SK-N-SH (cell line): ENCODE measurements around the gene PMP22.

Experiments
- CHD2 ChIP-seq: fragments of 150-350 bp; IDR thresholded peaks from 2 replicates; pipeline ENCODE4 v1.6.1; 2018; ENCODE audit warnings: low read length; ENCODE audit not compliant: partially characterized antibody
- EP300 ChIP-seq, 2 experiments: IDR thresholded peaks; 2 replicates each; pipeline versions ENCODE4 v1.4.0 to v1.6.1; 2012; ENCODE audit warnings: borderline replicate concordance in 1 of 2, low read depth in 1 of 2, low read length in 1 of 2
- MXI1 ChIP-seq: IDR thresholded peaks from 2 replicates; pipeline ENCODE4 v1.6.1; 2012; ENCODE audit warnings: mild to moderate bottlenecking, low read depth, low read length, improper control_type of control experiment
- POLR2AphosphoS5 ChIP-seq: IDR thresholded peaks from 2 replicates; pipeline ENCODE4 v1.6.1; 2012; ENCODE audit warnings: low read depth, low read length
- RAD21 ChIP-seq: IDR thresholded peaks from 2 replicates; pipeline ENCODE4 v1.6.1; 2012; ENCODE audit warnings: mild to moderate bottlenecking, low read length
- RCOR1 ChIP-seq: fragments of 150-350 bp; IDR thresholded peaks from 2 replicates; pipeline ENCODE4 v1.6.1; 2017; ENCODE audit warnings: antibody characterized with exemption, low read length
- SIN3A ChIP-seq: IDR thresholded peaks from 2 replicates; pipeline ENCODE4 v1.6.1; 2012; ENCODE audit warnings: low read depth, mild to moderate bottlenecking, low read length, moderate library complexity, borderline replicate concordance
- YY1 ChIP-seq: IDR thresholded peaks from 2 replicates; pipeline ENCODE4 v1.4.0; 2012; ENCODE audit warnings: low read depth, mild to moderate bottlenecking
- TF ChIP-seq, protein P1 (sequence below): fragments of 200-600 bp; sonication (generic); IDR thresholded peaks from 2 replicates; pipeline ENCODE4 v1.6.1; 2017; ENCODE audit warnings: antibody characterized with exemption, mild to moderate bottlenecking, moderate library complexity
- TF ChIP-seq, protein P2 (sequence below): fragments of 150-350 bp; IDR thresholded peaks from 2 replicates; pipeline ENCODE4 v1.6.1; 2016; ENCODE audit warnings: mild to moderate bottlenecking, low read depth, low read length
- TF ChIP-seq, protein P3 (sequence below): IDR thresholded peaks from 2 replicates; pipeline ENCODE4 v1.4.0; 2012; ENCODE audit warnings: low read depth, borderline replicate concordance
- TF ChIP-seq, protein P4 (sequence below): IDR thresholded peaks from 2 replicates; pipeline ENCODE4 v1.4.0; 2012; ENCODE audit warnings: low read depth, borderline replicate concordance

DNA sequence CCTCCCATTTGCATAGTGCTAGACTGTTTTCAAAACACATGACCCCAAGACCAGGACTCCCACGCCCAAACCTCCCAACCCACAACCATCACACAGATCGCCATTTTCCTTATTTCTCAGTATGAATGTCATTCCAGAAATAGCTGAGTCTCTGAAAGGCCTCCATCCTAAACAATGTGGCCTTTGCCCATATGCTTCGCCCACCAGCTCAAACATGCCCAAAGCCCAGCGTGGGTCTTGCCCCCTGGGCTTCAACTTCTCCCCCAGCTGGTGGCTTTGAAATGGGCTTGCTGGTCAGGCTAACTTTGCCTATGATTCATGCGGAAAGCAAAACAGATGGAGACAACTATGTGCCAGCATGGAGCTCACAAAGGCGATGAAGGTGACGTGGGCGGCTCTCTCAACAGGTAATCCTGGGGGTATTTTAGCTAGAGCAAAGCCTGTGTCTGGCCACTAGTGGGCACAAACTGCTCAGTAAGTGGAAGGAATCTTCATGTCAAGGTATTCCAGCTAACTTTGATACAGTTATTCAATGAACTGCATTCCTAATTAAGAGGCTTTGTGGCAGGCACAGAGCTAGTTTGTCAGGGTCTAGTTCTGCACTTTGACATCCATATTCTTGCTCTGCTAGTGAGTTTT lies 17.1 kb downstream of the PMP22 start:
- TF ChIP-seq, protein P1, sequence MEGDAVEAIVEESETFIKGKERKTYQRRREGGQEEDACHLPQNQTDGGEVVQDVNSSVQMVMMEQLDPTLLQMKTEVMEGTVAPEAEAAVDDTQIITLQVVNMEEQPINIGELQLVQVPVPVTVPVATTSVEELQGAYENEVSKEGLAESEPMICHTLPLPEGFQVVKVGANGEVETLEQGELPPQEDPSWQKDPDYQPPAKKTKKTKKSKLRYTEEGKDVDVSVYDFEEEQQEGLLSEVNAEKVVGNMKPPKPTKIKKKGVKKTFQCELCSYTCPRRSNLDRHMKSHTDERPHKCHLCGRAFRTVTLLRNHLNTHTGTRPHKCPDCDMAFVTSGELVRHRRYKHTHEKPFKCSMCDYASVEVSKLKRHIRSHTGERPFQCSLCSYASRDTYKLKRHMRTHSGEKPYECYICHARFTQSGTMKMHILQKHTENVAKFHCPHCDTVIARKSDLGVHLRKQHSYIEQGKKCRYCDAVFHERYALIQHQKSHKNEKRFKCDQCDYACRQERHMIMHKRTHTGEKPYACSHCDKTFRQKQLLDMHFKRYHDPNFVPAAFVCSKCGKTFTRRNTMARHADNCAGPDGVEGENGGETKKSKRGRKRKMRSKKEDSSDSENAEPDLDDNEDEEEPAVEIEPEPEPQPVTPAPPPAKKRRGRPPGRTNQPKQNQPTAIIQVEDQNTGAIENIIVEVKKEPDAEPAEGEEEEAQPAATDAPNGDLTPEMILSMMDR = peak; percentile 42
- TF ChIP-seq YY1 (no peak), SIN3A (no peak), RAD21 (peak; percentile 48), POLR2AphosphoS5 (no peak), CHD2 (no peak), EP300 (IDR thresholded peaks at IDR 0.05; ENCODE audit: borderline replicate concordance in 1 of 2, low read depth in 1 of 2, low read length in 1 of 2) (no peak), RCOR1 (no peak), MXI1 (no peak)
- TF ChIP-seq, protein P2, sequence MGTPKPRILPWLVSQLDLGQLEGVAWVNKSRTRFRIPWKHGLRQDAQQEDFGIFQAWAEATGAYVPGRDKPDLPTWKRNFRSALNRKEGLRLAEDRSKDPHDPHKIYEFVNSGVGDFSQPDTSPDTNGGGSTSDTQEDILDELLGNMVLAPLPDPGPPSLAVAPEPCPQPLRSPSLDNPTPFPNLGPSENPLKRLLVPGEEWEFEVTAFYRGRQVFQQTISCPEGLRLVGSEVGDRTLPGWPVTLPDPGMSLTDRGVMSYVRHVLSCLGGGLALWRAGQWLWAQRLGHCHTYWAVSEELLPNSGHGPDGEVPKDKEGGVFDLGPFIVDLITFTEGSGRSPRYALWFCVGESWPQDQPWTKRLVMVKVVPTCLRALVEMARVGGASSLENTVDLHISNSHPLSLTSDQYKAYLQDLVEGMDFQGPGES = no peak
- TF ChIP-seq, protein P3, sequence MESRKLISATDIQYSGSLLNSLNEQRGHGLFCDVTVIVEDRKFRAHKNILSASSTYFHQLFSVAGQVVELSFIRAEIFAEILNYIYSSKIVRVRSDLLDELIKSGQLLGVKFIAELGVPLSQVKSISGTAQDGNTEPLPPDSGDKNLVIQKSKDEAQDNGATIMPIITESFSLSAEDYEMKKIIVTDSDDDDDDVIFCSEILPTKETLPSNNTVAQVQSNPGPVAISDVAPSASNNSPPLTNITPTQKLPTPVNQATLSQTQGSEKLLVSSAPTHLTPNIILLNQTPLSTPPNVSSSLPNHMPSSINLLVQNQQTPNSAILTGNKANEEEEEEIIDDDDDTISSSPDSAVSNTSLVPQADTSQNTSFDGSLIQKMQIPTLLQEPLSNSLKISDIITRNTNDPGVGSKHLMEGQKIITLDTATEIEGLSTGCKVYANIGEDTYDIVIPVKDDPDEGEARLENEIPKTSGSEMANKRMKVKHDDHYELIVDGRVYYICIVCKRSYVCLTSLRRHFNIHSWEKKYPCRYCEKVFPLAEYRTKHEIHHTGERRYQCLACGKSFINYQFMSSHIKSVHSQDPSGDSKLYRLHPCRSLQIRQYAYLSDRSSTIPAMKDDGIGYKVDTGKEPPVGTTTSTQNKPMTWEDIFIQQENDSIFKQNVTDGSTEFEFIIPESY = no peak
- TF ChIP-seq, protein P4, sequence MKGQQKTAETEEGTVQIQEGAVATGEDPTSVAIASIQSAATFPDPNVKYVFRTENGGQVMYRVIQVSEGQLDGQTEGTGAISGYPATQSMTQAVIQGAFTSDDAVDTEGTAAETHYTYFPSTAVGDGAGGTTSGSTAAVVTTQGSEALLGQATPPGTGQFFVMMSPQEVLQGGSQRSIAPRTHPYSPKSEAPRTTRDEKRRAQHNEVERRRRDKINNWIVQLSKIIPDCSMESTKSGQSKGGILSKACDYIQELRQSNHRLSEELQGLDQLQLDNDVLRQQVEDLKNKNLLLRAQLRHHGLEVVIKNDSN = no peak
